Uterus (tissue), 4 donors: Measurements from ENCODE around the gene RNF115. TPM values are rescaled to one million over a fixed set of nuclear protein-coding genes. Genes with fewer than 3 reads are reported as not detected.
"Not testable (repeated sequence)": the region's sequence is repeated elsewhere in the genome, so short reads cannot be mapped to it uniquely, and the experiment has no call there.

Experiments used
- DNase-seq, 2 donors: peaks; one replicate each; pipeline ENCODE4 v3.0.0-alpha.2; 2019 to 2020
- H3K27ac ChIP-seq, 2 donors: fragments of 200-600 bp; sonication (generic); 1 replicate in 1 of 2; 2 replicates in 1 of 2; pipeline ENCODE4 v1.5.1; 2016 to 2018
- H3K27me3 ChIP-seq, 2 donors: fragments of 200-600 bp; sonication (generic); one replicate each; pipeline ENCODE4 v1.5.1; 2018 to 2019; ENCODE audit warnings: control low read depth in 1 of 2
- H3K36me3 ChIP-seq, 2 donors: fragments of 200-600 bp; sonication (generic); one replicate each; pipeline ENCODE4 v1.5.1; 2019; ENCODE audit warnings: control low read depth in 1 of 2
- H3K4me1 ChIP-seq, 2 donors: fragments of 200-600 bp; sonication (generic); one replicate each; pipeline ENCODE4 v1.5.1; 2018 to 2019; ENCODE audit warnings: control low read depth in 1 of 2
- H3K4me3 ChIP-seq, 2 donors: fragments of 200-600 bp; sonication (generic); 1 replicate in 1 of 2; 2 replicates in 1 of 2; pipeline ENCODE4 v1.5.1; 2018 to 2019; ENCODE audit warnings: mild to moderate bottlenecking in 1 of 2
- H3K9me3 ChIP-seq, 2 donors: fragments of 200-600 bp; sonication (generic); one replicate each; pipeline ENCODE4 v1.5.1; 2019; ENCODE audit warnings: control low read depth in 1 of 2
- POLR2A ChIP-seq, 2 donors: fragments of 450-650 bp; IDR thresholded peaks; one replicate each; pipeline ENCODE4 v1.6.1; 2016; ENCODE audit warnings: antibody characterized with exemption in 2 of 2, mild to moderate bottlenecking in 1 of 2, moderate library complexity in 1 of 2
- intact Hi-C: fragments of 100-400 bp; cut with DNase I; formaldehyde crosslinking; loops from one replicate; pipeline ENCODE4 v1.15.1; 2023; ENCODE audit warnings: low total_unique reads
- total RNA-seq, 4 donors: library from RNA; depleted of rRNA in 3 of 4; stranded (reverse); fragments of >200 nt in 3 of 4; gene quantifications; one replicate each; pipeline versions ENCODE4 v1.1.0 to v1.2.4, GENCODE V29; 2014 to 2023
- TF ChIP-seq, protein P1 (sequence below), 4 experiments: fragments of 200-600 bp in 2 of 4; fragments of 450-650 bp in 2 of 4; sonication (generic) in 2 of 4; IDR thresholded peaks; one replicate each; pipeline ENCODE4 v1.5.1; 2016 to 2019; ENCODE audit warnings: antibody characterized with exemption in 4 of 4, mild to moderate bottlenecking in 2 of 4, moderate library complexity in 1 of 4
- donor health status: DM: yes; HTN: yes; CAD: no.

RNF115 gene
- total RNA-seq, 4 donors from 2014 or later, result 18.8 to 33.4 (median 27.8) TPM

DNA sequence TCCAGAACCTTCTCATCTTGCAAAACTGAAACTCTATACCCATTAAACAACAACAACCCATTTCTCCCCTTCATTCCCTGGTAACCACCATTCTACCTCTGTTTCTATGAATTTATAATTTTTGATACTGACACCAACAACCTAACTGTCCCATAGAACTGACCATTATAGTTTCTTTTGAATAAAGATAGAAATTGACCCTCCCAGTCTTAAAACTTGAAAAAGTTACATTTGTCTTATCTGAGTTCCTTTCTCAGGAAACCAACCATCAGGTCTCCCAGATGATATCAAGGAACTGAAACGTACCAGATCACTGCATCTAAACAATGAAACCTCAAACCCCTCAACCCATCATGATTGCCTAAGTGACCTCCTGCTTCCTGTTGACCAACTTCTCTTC, 27.1 kb downstream of the RNF115 start:
- H3K36me3 ChIP-seq, result no peaks in the 10 kb centered on the region
- H3K27me3 ChIP-seq, result no peaks in the 10 kb centered on the region
- H3K4me1 ChIP-seq, result no peaks in the 10 kb centered on the region
- TF ChIP-seq, protein P1, sequence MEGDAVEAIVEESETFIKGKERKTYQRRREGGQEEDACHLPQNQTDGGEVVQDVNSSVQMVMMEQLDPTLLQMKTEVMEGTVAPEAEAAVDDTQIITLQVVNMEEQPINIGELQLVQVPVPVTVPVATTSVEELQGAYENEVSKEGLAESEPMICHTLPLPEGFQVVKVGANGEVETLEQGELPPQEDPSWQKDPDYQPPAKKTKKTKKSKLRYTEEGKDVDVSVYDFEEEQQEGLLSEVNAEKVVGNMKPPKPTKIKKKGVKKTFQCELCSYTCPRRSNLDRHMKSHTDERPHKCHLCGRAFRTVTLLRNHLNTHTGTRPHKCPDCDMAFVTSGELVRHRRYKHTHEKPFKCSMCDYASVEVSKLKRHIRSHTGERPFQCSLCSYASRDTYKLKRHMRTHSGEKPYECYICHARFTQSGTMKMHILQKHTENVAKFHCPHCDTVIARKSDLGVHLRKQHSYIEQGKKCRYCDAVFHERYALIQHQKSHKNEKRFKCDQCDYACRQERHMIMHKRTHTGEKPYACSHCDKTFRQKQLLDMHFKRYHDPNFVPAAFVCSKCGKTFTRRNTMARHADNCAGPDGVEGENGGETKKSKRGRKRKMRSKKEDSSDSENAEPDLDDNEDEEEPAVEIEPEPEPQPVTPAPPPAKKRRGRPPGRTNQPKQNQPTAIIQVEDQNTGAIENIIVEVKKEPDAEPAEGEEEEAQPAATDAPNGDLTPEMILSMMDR (IDR thresholded peaks at IDR 0.05), result no peak
- no peak for TF ChIP-seq POLR2A (IDR thresholded peaks at IDR 0.05)
- DNase-seq, result no peak
- H3K27ac ChIP-seq, result no peak overlapping the region
- intact Hi-C loops, result no loop called here
- no peak overlapping the region for H3K4me3 ChIP-seq
- H3K9me3 ChIP-seq, result no peaks in the 10 kb centered on the region

DNA sequence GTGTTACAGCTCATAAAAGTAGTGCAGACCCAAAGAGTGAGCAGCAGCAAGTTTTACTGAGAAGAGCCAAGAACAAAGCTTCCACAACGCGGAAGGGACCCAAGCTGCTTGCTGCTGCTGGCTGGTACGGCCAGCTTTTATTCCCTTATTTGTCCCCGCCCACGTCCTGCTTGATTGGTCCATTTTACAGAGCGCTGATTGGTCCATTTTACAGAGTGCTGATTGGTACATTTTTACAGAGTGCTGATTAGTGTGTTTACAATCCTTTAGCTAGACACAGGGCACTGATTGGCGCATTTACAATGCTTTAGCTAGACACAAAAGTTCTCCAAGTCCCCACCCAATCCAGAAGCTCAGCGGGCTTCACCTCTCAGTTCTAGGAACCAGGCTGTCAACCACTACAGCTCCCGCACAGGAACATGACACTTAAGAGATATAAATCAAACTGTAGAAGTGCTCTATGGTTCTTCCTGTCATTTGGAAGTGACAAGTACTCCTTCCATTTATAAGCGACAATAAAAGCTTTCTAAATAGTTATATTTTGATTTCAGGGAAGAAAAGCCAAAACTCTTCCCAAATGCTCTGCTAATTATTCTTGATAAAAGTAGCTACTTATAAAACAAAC, 28.5 kb downstream of the RNF115 start:
- no peaks in the 10 kb centered on the region for H3K4me1 ChIP-seq
- TF ChIP-seq POLR2A (IDR thresholded peaks at IDR 0.05), result no peak
- TF ChIP-seq, protein P1 (IDR thresholded peaks at IDR 0.05), result no peak
- H3K4me3 ChIP-seq, result no peak overlapping the region
- H3K27ac ChIP-seq, result no peak overlapping the region
- H3K36me3 ChIP-seq, result no peaks in the 10 kb centered on the region
- H3K27me3 ChIP-seq, result no peaks in the 10 kb centered on the region
- H3K9me3 ChIP-seq, result no peaks in the 10 kb centered on the region
- DNase-seq, result no peak
- intact Hi-C loops, result no loop called here

DNA sequence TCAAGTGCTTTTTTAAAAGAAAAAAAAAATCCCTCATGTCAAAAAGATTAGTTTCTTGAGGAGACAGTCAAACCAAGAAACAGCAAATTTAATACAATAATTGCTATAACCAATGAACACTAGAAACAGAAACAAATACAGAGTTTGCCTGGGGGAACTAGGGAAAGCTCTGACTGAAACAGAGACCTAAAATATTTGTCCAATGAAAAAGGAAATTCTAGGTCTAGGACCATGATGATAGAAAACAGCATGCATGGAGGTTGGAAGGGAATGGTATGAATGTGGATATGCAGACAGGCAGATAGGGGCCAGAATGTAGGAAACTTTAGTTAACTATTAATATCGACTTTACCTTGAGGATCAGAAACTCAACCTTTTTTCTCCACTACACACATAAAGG, 31.4 kb downstream of the RNF115 start:
- Histone ChIP-seq H3K4me1 (no peaks in the 10 kb centered on the region), H3K36me3 (no peaks in the 10 kb centered on the region), H3K4me3 (no peak overlapping the region), H3K27me3 (no peaks in the 10 kb centered on the region), H3K27ac (no peak overlapping the region), H3K9me3 (no peaks in the 10 kb centered on the region)
- no peak for DNase-seq
- TF ChIP-seq POLR2A (IDR thresholded peaks at IDR 0.05), result no peak
- TF ChIP-seq, protein P1 (IDR thresholded peaks at IDR 0.05), result no peak
- intact Hi-C loops, result no loop called here

DNA sequence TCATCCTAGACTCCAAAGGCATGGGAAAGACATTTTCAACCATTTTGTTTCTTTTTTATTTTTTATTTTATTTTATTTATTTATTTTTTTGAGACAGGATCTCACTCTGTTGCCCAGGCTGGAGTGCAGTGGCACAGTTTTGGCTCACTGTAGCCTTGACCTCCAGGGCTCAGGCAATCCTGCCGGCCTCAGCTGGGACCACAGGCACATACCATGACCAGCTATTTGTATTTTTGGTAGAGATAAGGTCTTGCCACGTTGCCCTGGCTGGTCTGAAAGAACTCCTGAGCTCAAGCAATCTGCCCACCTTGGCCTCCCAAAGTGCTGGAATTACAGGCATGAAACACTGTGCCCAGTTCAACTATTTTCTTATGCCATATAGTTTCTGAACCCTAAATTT, 32.0 kb downstream of the RNF115 start:
- intact Hi-C loops, H3K36me3 ChIP-seq, H3K4me3 ChIP-seq: not testable (repeated sequence)

DNA sequence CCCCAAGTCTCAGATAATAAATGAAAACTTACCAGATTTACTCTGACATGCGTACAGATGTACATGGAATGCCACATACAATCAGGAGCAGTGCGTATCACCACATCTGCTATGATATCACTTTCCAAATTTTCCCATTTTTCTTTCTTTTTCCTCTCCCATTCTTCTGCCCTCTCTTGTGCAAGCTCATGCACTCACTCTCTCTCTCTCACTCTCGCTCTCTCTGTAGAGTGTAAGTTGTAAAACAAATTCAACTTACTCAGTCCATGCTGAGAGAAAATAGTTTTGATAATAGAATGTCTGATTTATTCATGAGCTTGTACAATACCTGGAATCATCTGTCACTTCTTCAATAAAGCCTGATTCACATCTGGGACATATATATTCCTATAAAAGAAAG, 35.3 kb downstream of the RNF115 start:
- Histone ChIP-seq H3K4me3 (no peak overlapping the region), H3K27ac (no peak overlapping the region), H3K27me3 (no peaks in the 10 kb centered on the region), H3K4me1 (no peaks in the 10 kb centered on the region), H3K36me3 (no peaks in the 10 kb centered on the region), H3K9me3 (no peaks in the 10 kb centered on the region)
- DNase-seq, result no peak
- intact Hi-C loops, result no loop called here
- no peak for TF ChIP-seq POLR2A (IDR thresholded peaks at IDR 0.05)
- TF ChIP-seq, protein P1 (IDR thresholded peaks at IDR 0.05), result no peak

More for the DNA sequence above, 32.0 kb downstream of the RNF115 start:
- H3K9me3 ChIP-seq, H3K4me1 ChIP-seq, H3K27me3 ChIP-seq, DNase-seq, H3K27ac ChIP-seq: not testable (repeated sequence)

DNA sequence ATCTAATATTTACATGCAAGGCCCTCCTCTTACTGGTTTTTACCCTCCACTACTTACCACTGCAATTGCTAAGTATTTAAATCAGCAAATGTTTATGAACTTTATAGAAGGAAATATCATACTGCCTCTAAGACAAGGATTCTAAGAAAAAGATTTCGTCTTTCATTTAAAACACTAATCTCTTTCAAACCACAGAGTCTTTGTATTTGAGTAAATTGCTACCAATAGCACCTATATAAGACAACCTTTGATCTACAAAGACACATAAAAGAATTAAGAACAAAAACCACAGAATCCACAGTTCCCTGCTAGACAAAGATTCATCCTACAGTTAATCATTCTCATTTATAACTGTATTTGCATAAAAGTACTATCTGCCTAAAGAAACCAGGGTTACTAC, 37.6 kb downstream of the RNF115 start:
- no peaks in the 10 kb centered on the region for H3K36me3 ChIP-seq
- no peak overlapping the region for H3K4me3 ChIP-seq
- TF ChIP-seq POLR2A (IDR thresholded peaks at IDR 0.05), result no peak
- TF ChIP-seq, protein P1 (IDR thresholded peaks at IDR 0.05), result no peak
- no peaks in the 10 kb centered on the region for H3K27me3 ChIP-seq
- DNase-seq, result no peak
- no peaks in the 10 kb centered on the region for H3K9me3 ChIP-seq
- no peak overlapping the region for H3K27ac ChIP-seq
- intact Hi-C loops, result no loop called here
- H3K4me1 ChIP-seq, result no peaks in the 10 kb centered on the region
